ENCODE measurements around the gene BACH1. TPM values are rescaled to one million over a fixed set of nuclear protein-coding genes. Genes with fewer than 3 reads are reported as not detected.

Gene BACH1
- total RNA-seq, 1 donor from 2014 or later, result 12.7 TPM

- Histone ChIP-seq H3K4me1 (peaks cover 8 to 45% of the 10 kb centered on the region in 2 donors), H3K27me3 (no peaks in the 10 kb centered on the region), H3K9me3 (no peaks in the 10 kb centered on the region), H3K4me3 (peak overlapping the region in 1 of 2 donors; percentile 34), H3K27ac (peak overlapping the region; percentile 28 to 70), H3K36me3 (no peaks in the 10 kb centered on the region)
- no peak for DNase-seq (ENCODE audit: low spot score in 2 of 2)
- no peak for TF ChIP-seq CTCF (IDR thresholded peaks at IDR 0.05)
- intact Hi-C loops (cut with DNase I), result loop anchor here (2.0 to 5.0 kb wide), 2 partner anchors 45 to 161 kb away; partner anchors contain the start of gene BACH1
Measured at GRCh38 chr21:29343519-29343918, 44.8 kb downstream of the BACH1 start.

GRCh38 chr21:29346281-29346680 is 47.6 kb downstream of the BACH1 start:
- H3K9me3 ChIP-seq, result no peaks in the 10 kb centered on the region
- intact Hi-C loops (cut with DNase I), result loop anchor here (5.0 kb wide), 1 partner anchor 184 kb away; no protein-coding TSS in a partner anchor
- TF ChIP-seq CTCF (IDR thresholded peaks at IDR 0.05), result no peak
- H3K4me3 ChIP-seq, result no peak overlapping the region
- H3K27ac ChIP-seq, result peak overlapping the region in 1 of 2 donors; percentile 5
- H3K27me3 ChIP-seq, result no peaks in the 10 kb centered on the region
- H3K4me1 ChIP-seq, result peaks cover 8 to 45% of the 10 kb centered on the region in 2 donors
- no peaks in the 10 kb centered on the region for H3K36me3 ChIP-seq
- DNase-seq (ENCODE audit: low spot score in 2 of 2), result no peak

- Histone ChIP-seq H3K4me1 (peaks cover 8 to 43% of the 10 kb centered on the region in 2 donors), H3K27ac (peak overlapping the region in 1 of 2 donors; percentile 30), H3K27me3 (no peaks in the 10 kb centered on the region), H3K4me3 (no peak overlapping the region), H3K36me3 (no peaks in the 10 kb centered on the region), H3K9me3 (no peaks in the 10 kb centered on the region)
- no peak for DNase-seq (ENCODE audit: low spot score in 2 of 2)
- intact Hi-C loops (cut with DNase I), result loop anchor here (5.0 kb wide), 1 partner anchor 184 kb away; no protein-coding TSS in a partner anchor
- TF ChIP-seq CTCF (IDR thresholded peaks at IDR 0.05), result no peak
Measured at GRCh38 chr21:29346771-29347170, 48.0 kb downstream of the BACH1 start.

- TF ChIP-seq CTCF (IDR thresholded peaks at IDR 0.05), result no peak
- DNase-seq (ENCODE audit: low spot score in 2 of 2), result no peak
- Histone ChIP-seq H3K4me1 (peaks cover 8 to 42% of the 10 kb centered on the region in 2 donors), H3K36me3 (no peaks in the 10 kb centered on the region), H3K27ac (peak overlapping the region in 1 of 2 donors; percentile 30), H3K4me3 (no peak overlapping the region), H3K27me3 (no peaks in the 10 kb centered on the region), H3K9me3 (no peaks in the 10 kb centered on the region)
- intact Hi-C loops (cut with DNase I), result loop anchor here (5.0 kb wide), 1 partner anchor 185 kb away; no protein-coding TSS in a partner anchor
Measured at GRCh38 chr21:29347274-29347681, 48.6 kb downstream of the BACH1 start.

- Histone ChIP-seq H3K4me1 (peaks cover 0 to 26% of the 10 kb centered on the region in 2 donors), H3K27me3 (no peaks in the 10 kb centered on the region), H3K4me3 (no peak overlapping the region), H3K27ac (no peak overlapping the region), H3K36me3 (no peaks in the 10 kb centered on the region), H3K9me3 (no peaks in the 10 kb centered on the region)
- intact Hi-C loops (cut with DNase I), result loop anchor here (5.0 kb wide), 2 partner anchors 187 to 262 kb away; no protein-coding TSS in a partner anchor
- TF ChIP-seq CTCF (IDR thresholded peaks at IDR 0.05), result no peak
- no peak for DNase-seq (ENCODE audit: low spot score in 2 of 2)
Measured at GRCh38 chr21:29349702-29350101, 51.0 kb downstream of the BACH1 start.
